H1 (cell line): ENCODE results near the gene SLC38A1. TPM values are rescaled to one million over a fixed set of nuclear protein-coding genes. Genes with fewer than 3 reads are reported as not detected.

Experiments
- ATF2 ChIP-seq: IDR thresholded peaks from 2 replicates; pipeline ENCODE4 v1.6.1; 2012; ENCODE audit warnings: low read length, inconsistent platforms
- BRCA1 ChIP-seq: IDR thresholded peaks from 2 replicates; pipeline ENCODE4 v1.6.1; 2012; ENCODE audit warnings: low read depth, low read length, improper control_type of control experiment
- CTBP2 ChIP-seq: IDR thresholded peaks from 2 replicates; pipeline ENCODE4 v1.7.0; 2011; ENCODE audit warnings: borderline replicate concordance, mild to moderate bottlenecking, moderate library complexity, mixed read lengths, low read length; ENCODE audit not compliant: insufficient read depth, insufficient read length
- GTF2F1 ChIP-seq: IDR thresholded peaks from 2 replicates; pipeline ENCODE4 v1.6.1; 2012; ENCODE audit warnings: low read depth, low read length, improper control_type of control experiment, borderline replicate concordance
- HDAC2 ChIP-seq, 2 experiments: fragments of 300-600 bp in 1 of 2; sonication (generic) in 1 of 2; IDR thresholded peaks; 2 replicates each; pipeline ENCODE4 v1.6.1; 2011 to 2012; ENCODE audit warnings: low read depth in 2 of 2, low read length in 2 of 2, mild to moderate bottlenecking in 2 of 2, moderate library complexity in 2 of 2, borderline replicate concordance in 1 of 2, inconsistent platforms in 1 of 2
- POLR2A ChIP-seq, 2 experiments: IDR thresholded peaks; 1 replicate in 1 of 2; 2 replicates in 1 of 2; pipeline ENCODE4 v1.6.1; 2011; ENCODE audit warnings: low read depth in 2 of 2, low read length in 2 of 2, mild to moderate bottlenecking in 2 of 2; ENCODE audit errors: control extremely low read depth in 1 of 2
- POU5F1 ChIP-seq: IDR thresholded peaks from 2 replicates; pipeline ENCODE4 v1.6.1; 2011; ENCODE audit warnings: low read depth, mild to moderate bottlenecking, low read length, moderate library complexity
- polyA plus RNA-seq, 7 experiments: library from polyadenylated mRNA; depleted of rRNA in 3 of 7; stranded (reverse) in 5 of 7; unstranded in 2 of 7; fragments of >200 nt in 5 of 7; fragments of 200-250 nt in 2 of 7; gene quantifications; 1 replicate in 5 of 7; 2 replicates in 1 of 7; 4 replicates in 1 of 7; pipeline versions ENCODE4 v1.2.1 to v1.2.3, GENCODE V29; 2011 to 2013; ENCODE audit warnings: missing spikeins in 2 of 7, mixed read lengths in 2 of 7
- total RNA-seq: library from RNA; stranded (reverse); fragmentation: NEBNext Ultra II Directional; extraction: Animal tissue kit (Norgen Biotek cat#: 25700); gene quantifications from 2 replicates; pipeline ENCODE4 v1.2.1, GENCODE V29; 2021
- TF ChIP-seq, protein P1 (sequence below): fragments of 300-600 bp; sonication (generic); IDR thresholded peaks from 2 replicates; pipeline ENCODE4 v1.7.1; 2012; ENCODE audit warnings: low read length, moderate library complexity, mild to moderate bottlenecking, inconsistent platforms; ENCODE audit not compliant: insufficient replicate concordance
- TF ChIP-seq, protein P2 (sequence below): IDR thresholded peaks from 2 replicates; pipeline ENCODE4 v1.6.1; 2011; ENCODE audit warnings: low read length, improper control_type of control experiment

SLC38A1 gene
- total and polyA plus RNA-seq, 2 of the 8 experiments (the other 6 are each of a cell fraction or from before 2014, with no cell fraction given), result 83.4 to 242 TPM

GRCh38 chr12:46234000-46234399 lies 34.8 kb downstream of the SLC38A1 start (continued):
- TF ChIP-seq, protein P1, sequence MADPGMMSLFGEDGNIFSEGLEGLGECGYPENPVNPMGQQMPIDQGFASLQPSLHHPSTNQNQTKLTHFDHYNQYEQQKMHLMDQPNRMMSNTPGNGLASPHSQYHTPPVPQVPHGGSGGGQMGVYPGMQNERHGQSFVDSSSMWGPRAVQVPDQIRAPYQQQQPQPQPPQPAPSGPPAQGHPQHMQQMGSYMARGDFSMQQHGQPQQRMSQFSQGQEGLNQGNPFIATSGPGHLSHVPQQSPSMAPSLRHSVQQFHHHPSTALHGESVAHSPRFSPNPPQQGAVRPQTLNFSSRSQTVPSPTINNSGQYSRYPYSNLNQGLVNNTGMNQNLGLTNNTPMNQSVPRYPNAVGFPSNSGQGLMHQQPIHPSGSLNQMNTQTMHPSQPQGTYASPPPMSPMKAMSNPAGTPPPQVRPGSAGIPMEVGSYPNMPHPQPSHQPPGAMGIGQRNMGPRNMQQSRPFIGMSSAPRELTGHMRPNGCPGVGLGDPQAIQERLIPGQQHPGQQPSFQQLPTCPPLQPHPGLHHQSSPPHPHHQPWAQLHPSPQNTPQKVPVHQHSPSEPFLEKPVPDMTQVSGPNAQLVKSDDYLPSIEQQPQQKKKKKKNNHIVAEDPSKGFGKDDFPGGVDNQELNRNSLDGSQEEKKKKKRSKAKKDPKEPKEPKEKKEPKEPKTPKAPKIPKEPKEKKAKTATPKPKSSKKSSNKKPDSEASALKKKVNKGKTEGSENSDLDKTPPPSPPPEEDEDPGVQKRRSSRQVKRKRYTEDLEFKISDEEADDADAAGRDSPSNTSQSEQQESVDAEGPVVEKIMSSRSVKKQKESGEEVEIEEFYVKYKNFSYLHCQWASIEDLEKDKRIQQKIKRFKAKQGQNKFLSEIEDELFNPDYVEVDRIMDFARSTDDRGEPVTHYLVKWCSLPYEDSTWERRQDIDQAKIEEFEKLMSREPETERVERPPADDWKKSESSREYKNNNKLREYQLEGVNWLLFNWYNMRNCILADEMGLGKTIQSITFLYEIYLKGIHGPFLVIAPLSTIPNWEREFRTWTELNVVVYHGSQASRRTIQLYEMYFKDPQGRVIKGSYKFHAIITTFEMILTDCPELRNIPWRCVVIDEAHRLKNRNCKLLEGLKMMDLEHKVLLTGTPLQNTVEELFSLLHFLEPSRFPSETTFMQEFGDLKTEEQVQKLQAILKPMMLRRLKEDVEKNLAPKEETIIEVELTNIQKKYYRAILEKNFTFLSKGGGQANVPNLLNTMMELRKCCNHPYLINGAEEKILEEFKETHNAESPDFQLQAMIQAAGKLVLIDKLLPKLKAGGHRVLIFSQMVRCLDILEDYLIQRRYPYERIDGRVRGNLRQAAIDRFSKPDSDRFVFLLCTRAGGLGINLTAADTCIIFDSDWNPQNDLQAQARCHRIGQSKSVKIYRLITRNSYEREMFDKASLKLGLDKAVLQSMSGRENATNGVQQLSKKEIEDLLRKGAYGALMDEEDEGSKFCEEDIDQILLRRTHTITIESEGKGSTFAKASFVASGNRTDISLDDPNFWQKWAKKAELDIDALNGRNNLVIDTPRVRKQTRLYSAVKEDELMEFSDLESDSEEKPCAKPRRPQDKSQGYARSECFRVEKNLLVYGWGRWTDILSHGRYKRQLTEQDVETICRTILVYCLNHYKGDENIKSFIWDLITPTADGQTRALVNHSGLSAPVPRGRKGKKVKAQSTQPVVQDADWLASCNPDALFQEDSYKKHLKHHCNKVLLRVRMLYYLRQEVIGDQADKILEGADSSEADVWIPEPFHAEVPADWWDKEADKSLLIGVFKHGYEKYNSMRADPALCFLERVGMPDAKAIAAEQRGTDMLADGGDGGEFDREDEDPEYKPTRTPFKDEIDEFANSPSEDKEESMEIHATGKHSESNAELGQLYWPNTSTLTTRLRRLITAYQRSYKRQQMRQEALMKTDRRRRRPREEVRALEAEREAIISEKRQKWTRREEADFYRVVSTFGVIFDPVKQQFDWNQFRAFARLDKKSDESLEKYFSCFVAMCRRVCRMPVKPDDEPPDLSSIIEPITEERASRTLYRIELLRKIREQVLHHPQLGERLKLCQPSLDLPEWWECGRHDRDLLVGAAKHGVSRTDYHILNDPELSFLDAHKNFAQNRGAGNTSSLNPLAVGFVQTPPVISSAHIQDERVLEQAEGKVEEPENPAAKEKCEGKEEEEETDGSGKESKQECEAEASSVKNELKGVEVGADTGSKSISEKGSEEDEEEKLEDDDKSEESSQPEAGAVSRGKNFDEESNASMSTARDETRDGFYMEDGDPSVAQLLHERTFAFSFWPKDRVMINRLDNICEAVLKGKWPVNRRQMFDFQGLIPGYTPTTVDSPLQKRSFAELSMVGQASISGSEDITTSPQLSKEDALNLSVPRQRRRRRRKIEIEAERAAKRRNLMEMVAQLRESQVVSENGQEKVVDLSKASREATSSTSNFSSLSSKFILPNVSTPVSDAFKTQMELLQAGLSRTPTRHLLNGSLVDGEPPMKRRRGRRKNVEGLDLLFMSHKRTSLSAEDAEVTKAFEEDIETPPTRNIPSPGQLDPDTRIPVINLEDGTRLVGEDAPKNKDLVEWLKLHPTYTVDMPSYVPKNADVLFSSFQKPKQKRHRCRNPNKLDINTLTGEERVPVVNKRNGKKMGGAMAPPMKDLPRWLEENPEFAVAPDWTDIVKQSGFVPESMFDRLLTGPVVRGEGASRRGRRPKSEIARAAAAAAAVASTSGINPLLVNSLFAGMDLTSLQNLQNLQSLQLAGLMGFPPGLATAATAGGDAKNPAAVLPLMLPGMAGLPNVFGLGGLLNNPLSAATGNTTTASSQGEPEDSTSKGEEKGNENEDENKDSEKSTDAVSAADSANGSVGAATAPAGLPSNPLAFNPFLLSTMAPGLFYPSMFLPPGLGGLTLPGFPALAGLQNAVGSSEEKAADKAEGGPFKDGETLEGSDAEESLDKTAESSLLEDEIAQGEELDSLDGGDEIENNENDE, result no peak
- TF ChIP-seq POLR2A (IDR thresholded peaks at IDR 0.05; ENCODE audit: control extremely low read depth in 1 of 2, low read depth in 2 of 2, low read length in 2 of 2) (no peak), POU5F1 (no peak), ATF2 (no peak), BRCA1 (no peak), CTBP2 (no peak), HDAC2 (IDR thresholded peaks at IDR 0.05; ENCODE audit: borderline replicate concordance in 1 of 2, low read depth in 2 of 2, low read length in 2 of 2) (no peak), GTF2F1 (no peak)
- TF ChIP-seq, protein P2, sequence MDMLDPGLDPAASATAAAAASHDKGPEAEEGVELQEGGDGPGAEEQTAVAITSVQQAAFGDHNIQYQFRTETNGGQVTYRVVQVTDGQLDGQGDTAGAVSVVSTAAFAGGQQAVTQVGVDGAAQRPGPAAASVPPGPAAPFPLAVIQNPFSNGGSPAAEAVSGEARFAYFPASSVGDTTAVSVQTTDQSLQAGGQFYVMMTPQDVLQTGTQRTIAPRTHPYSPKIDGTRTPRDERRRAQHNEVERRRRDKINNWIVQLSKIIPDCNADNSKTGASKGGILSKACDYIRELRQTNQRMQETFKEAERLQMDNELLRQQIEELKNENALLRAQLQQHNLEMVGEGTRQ, result no peak
